Measurements from ENCODE around the gene EXOC2. TPM values are rescaled to one million over a fixed set of nuclear protein-coding genes. Genes with fewer than 3 reads are reported as not detected.

Gene EXOC2
- total and polyA plus RNA-seq, 7 donors = 5.4 to 23.2 (median 15.3) TPM

- 83 to 84% methylated on average over 10 of the region's 10 CpGs for whole genome bisulfite sequencing, 2 donors
- intact Hi-C loops (cut with DNase I) = no loop called here
Measured at GRCh38 chr6:707576-708236, 14.8 kb upstream of the EXOC2 start.

GRCh38 chr6:706819-707381, 14.0 kb upstream of the EXOC2 start:
- TF ChIP-seq POLR2A (IDR thresholded peaks at IDR 0.05) (no peak), EP300 (IDR thresholded peaks at IDR 0.05) (no peak), CTCF (IDR thresholded peaks at IDR 0.05) (no peak), POLR2AphosphoS5 (IDR thresholded peaks at IDR 0.05) (no peak)
- Histone ChIP-seq H3K4me3 (no peak overlapping the region), H3K27me3 (no peaks in the 10 kb centered on the region), H3K4me1 (peaks cover 0 to 8% (median 4%) of the 10 kb centered on the region in 4 donors), H3K27ac (no peak overlapping the region), H3K9me3 (no peaks in the 10 kb centered on the region), H3K36me3 (no peaks in the 10 kb centered on the region)
- WGBS, 2 donors = 81 to 85% methylated on average over 8 of the region's 8 CpGs
- no peak for DNase-seq
- intact Hi-C loops (cut with DNase I) = no loop called here

More at GRCh38 chr6:707576-708236, 14.8 kb upstream of the EXOC2 start:
- no peak overlapping the region for H3K4me3 ChIP-seq
- H3K27ac ChIP-seq = peak overlapping the region in 1 of 4 donors; percentile 19
- H3K36me3 ChIP-seq = no peaks in the 10 kb centered on the region
- TF ChIP-seq POLR2A (IDR thresholded peaks at IDR 0.05) (no peak), EP300 (IDR thresholded peaks at IDR 0.05) (no peak), CTCF (IDR thresholded peaks at IDR 0.05) (no peak), POLR2AphosphoS5 (IDR thresholded peaks at IDR 0.05) (no peak)
- H3K27me3 ChIP-seq = no peaks in the 10 kb centered on the region
- no peaks in the 10 kb centered on the region for H3K9me3 ChIP-seq
- H3K4me1 ChIP-seq = peaks cover 0 to 10% (median 6%) of the 10 kb centered on the region in 4 donors
- no peak for DNase-seq

GRCh38 chr6:706146-706545, 13.2 kb upstream of the EXOC2 start:
- peaks cover 0 to 3% (median 0%) of the 10 kb centered on the region in 4 donors for H3K4me1 ChIP-seq
- H3K9me3 ChIP-seq = no peaks in the 10 kb centered on the region
- TF ChIP-seq POLR2A (IDR thresholded peaks at IDR 0.05) (no peak), EP300 (IDR thresholded peaks at IDR 0.05) (no peak), CTCF (IDR thresholded peaks at IDR 0.05) (no peak)
- H3K36me3 ChIP-seq = no peaks in the 10 kb centered on the region
- H3K27ac ChIP-seq = no peak overlapping the region
- WGBS, 2 donors = 77 to 84% methylated on average over 6 of the region's 6 CpGs
- no peaks in the 10 kb centered on the region for H3K27me3 ChIP-seq
- no peak overlapping the region for H3K4me3 ChIP-seq
- DNase-seq = no peak
- intact Hi-C loops (cut with DNase I) = no loop called here

GRCh38 chr6:705047-705446, 12.1 kb upstream of the EXOC2 start:
- Histone ChIP-seq H3K27me3 (no peaks in the 10 kb centered on the region), H3K4me3 (no peak overlapping the region), H3K27ac (no peak overlapping the region), H3K36me3 (no peaks in the 10 kb centered on the region), H3K9me3 (no peaks in the 10 kb centered on the region), H3K4me1 (peaks cover 0 to 3% (median 0%) of the 10 kb centered on the region in 4 donors)
- no peak for DNase-seq
- no peak for TF ChIP-seq CTCF (IDR thresholded peaks at IDR 0.05)
- no peak for TF ChIP-seq EP300 (IDR thresholded peaks at IDR 0.05)
- TF ChIP-seq POLR2AphosphoS5 (IDR thresholded peaks at IDR 0.05) = no peak
- TF ChIP-seq POLR2A (IDR thresholded peaks at IDR 0.05) = no peak
- intact Hi-C loops (cut with DNase I) = no loop called here
- WGBS, 2 donors = 13 to 41% methylated on average over 4 of the region's 4 CpGs
